GM21619 (cell line): Measurements from ENCODE around the gene ACSM6.

Experiments
- ATAC-seq: cut with Tn5 transposase; IDR thresholded peaks from one replicate; pipeline ENCODE4 v1.9.1; 2021; ENCODE audit not compliant: unreplicated experiment

ACSM6 gene

DNA sequence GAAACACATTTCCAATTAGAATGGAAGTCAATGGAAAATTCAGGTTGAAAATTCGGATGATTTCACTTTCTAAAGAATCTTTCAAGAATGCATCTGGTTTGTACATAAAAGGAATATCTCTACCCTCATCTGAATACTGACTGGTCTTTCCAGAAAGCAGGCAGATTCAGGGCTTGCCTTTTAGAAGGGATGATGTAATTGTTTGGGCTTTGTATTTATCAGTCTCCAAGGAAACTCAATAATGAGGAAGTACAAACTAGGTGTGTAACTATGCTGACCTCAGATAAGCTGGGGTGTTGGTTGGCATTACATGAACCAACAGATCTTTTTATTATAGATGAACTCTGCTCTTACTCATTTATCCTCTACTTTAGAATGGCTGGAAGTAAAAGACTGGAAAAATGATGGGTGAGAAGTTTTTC lies 72.6 kb downstream of the ACSM6 start:
- peak; percentile 85 for ATAC-seq

DNA sequence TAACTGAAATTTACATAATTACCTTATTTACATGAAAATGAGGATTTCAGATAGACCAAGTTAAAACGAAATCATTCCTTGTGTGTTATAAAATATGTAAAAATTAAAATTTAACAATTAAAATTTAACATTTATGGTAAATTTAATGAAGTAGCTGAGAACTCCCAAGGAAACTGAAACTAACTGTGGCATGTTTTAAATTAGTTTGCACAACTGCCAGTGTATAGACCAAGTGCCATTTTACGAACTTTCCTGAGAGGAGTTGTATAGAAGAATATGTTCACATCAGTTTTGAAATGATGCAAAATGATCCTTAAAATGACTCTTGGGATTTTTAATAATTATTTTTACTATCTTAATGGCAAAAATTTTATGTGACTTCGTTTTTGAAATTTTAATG lies 73.2 kb downstream of the ACSM6 start:
- no peak for ATAC-seq

DNA sequence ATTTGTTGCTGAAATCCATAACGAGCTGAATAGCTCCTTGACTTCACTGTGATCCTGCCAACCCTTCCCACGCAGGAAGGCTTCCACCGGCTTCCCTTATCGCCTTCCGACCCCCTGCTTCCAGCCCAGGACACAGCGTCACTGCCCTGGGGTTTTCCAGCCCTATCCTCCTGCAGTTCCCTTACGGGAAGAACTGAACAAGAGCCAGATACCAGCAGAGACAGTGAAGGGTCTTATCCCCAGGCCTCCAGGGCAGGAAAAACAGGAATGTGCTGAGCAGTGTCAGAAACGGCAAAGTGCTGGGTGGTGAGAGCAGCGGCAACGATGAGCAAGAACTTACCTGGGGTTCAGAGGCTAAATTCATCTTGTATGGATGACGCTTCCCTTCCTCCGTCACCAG lies 74.4 kb downstream of the ACSM6 start:
- ATAC-seq: no peak

DNA sequence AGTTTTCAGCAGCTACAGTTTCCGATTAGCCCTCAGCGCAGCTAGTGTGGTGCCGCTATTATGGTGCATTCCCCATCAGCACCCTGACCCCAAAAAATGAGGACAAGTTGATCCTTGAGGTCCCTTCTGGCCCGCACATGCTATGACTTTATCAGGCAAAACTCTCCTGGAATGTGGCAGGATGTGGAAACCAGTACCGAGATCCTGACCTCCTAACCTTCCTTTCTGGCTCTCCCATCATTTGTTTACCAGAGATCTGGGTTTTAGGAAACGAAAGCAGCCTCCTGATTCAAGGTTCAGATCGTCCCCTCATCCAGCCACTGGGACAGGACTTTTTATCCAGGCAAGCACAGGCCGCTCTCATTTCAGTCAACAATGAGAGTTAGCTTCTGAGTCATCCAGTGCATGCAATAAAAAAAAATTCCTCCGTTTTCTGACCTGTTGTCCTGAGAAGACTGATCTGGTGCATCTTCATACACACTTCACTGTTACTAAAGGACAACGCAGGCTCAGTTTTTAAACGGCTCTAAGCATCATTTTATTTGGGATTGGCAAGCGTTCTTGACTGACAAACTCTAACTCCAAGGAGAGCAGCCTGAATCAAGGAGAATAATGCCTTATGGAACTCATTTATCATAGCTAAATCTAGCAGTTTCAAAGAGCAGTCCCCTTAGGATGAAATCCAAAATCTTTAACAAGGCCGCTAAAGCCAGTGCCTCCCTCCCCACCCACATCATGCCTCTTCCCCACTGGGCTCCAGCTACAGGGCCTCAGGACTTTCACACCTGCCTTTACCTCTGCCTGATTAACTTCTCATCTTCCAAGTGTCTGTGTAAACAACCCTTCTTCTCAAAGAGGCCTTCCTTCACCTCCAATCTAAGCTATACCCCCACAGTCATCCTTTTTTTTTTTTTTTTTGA lies 79.6 kb downstream of the ACSM6 start:
- no peak for ATAC-seq

- no peak for ATAC-seq
These were observed 81.8 kb downstream of the ACSM6 start for GRCh38 chr10:95275726-95276366.

GRCh38 chr10:95276367-95277200 lies 82.5 kb downstream of the ACSM6 start:
- no peak for ATAC-seq

DNA sequence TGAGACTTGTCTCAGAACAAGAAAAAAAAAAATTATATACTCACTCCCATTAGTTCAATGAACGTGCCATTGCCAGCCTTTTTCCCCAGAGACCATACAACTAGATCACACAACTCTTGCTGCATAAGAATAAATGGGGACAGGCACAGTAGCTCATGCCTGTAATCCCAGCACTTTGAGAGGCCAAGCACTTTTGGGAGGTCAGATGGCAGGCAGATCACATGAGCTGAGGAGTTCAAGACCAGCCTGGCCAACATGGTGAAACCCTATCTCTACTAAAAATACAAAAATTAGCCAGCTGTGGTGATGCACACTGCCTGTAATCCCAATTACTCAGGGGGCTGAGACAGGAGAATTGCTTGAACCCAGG lies 83.1 kb downstream of the ACSM6 start:
- ATAC-seq: no peak

DNA sequence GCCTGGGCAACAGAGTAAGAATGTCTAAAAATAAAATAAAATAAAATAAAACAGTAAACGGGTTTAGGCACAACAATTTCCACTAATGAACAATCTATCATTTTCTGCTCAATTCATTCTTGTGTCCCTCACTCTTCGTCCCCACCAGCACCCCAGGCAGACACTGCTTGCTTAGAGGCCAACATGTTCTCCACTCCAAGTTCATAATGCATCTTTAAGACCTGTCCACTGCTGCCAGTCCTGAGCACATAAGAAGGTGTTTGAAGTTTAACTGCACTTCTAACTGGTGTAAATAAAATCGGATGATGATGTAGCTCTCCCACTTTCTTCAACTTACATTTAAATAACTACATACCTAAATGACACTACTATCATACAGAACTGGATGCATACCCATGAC lies 83.6 kb downstream of the ACSM6 start:
- no peak for ATAC-seq
